Smooth muscle cell of bladder (primary cell): ENCODE data around the gene SRSF10. TPM values are rescaled to one million over a fixed set of nuclear protein-coding genes. Genes with fewer than 3 reads are reported as not detected.

ENCODE experiments used
- total RNA-seq: library from RNA; depleted of rRNA; stranded (reverse); fragments of >200 nt; gene quantifications from 2 replicates; pipeline ENCODE4 v1.2.3, GENCODE V29; 2014

Gene SRSF10
- total RNA-seq: 64.3 and 72.6 TPM in 2 replicates

DNA sequence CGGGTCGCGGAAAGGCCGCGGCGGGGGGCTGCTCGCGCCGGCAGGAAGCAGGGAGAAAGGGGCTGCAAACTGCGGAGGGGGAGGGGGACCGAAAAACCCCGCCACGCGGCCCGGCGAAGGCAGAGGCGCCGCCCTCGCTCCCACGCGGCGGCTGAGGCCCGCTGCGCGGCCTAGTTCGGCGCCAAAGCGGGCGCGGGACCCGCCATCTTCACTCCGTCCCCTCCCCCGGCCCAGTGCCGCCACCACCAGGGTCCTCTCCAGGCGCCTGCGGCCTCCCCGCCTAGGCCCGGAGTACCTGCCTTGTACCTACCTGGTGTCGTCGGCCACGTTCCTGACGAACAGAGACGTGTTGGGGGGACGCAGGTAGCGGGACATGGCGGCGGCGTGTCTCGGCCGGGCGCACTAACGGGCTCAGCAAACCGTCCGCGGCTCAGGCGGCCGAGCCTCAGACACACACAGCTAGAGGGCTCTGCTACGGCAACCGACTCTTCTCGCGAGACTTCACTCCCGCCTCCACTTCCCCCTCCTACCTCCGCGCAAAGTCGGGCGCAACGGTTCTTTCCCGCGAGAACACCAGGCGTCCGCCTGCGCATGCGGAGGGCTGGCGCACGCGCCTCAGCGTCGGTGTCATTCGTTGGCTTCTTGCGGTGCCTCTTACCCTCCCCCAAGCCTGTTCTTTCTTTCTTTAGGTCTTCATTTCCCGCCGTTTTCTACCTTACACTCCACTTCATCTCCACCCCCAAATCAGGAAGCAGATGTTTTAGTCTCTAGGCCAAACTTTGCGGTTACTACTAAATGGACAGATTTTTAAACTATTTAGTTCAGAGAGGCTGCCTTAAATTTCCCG, at the start of gene SRSF10:
TSS of gene SRSF10 (minus strand) at position 447 of the 847 bp plus-strand sequence. CDS start at position 375, 72 bp downstream.

DNA sequence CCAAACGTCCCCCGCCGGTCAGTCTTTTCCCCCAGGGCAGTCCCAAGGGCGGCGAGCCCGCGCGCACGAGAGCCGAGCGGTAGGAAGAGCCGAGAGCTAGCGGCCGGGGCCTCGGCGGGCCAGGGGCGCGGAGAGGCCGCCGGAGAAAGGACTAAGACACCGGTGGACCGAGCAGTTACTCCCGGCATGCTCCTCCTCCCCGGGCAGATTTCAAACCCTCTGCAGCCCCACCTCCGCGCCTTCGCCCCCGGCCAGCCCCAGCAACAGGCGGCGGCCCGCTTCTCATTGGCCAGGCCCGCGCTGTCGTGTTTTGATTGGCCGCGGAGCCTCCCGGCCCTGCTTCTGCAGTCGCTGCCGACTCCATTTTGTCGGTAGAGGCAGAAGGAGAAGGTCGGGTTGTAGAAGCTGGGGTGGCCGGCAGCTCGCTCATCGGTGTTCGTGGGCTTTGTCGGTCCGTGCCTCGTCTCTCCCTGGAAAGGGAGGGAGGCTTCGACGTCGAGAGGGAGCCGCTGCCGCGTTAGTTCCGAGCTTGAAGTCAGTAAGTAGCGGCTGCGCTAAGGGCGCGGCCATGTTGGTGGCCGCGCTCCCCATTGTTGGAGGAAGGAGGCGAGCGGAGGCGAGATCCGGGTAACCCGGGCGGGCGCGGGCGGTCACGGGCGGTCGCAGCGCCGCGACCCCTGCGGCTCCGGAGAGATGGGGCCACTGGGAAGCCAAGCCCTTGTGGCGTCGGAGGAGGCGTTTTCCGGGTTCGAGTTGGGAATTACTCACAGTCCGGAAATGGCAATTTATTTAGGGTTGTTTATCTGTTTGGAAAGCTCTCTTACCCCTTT, 20.5 kb downstream of the SRSF10 start, which contains the start of gene PNRC2:
TSS of gene PNRC2 (plus strand) at position 368 of the 830 bp plus-strand sequence. CDS start 1,630 bp downstream, outside the sequence.

Other genes with a start within 250 kb of the SRSF10 start
- gene ELOA, start 236.9 kb downstream of the SRSF10 start, total RNA-seq: 16.5 and 17.9 TPM in 2 replicates
- gene PITHD1, start 201.9 kb downstream of the SRSF10 start, total RNA-seq: 28.2 and 34.9 TPM in 2 replicates
- 29.3 and 36.1 TPM in 2 replicates for gene LYPLA2, start 189.2 kb downstream of the SRSF10 start, total RNA-seq
- gene GALE, start 179.6 kb downstream of the SRSF10 start, total RNA-seq: 11.4 and 13.4 TPM in 2 replicates
- gene HMGCL, start 154.9 kb downstream of the SRSF10 start, total RNA-seq: 52.0 and 53.9 TPM in 2 replicates
- 5.6 and 9.0 TPM in 2 replicates for gene FUCA1, start 112.0 kb downstream of the SRSF10 start, total RNA-seq
- gene CNR2, start 67.0 kb downstream of the SRSF10 start, total RNA-seq: not detected in 2 replicates
- 70.0 and 78.8 TPM in 2 replicates for gene PNRC2, start 20.5 kb downstream of the SRSF10 start, total RNA-seq
- 0.09 TPM in 1 of 2 replicates, not detected in the other for gene MYOM3, start 131.8 kb upstream of the SRSF10 start, total RNA-seq
- gene IL22RA1, start 162.8 kb upstream of the SRSF10 start, total RNA-seq: not detected in 2 replicates
- gene IFNLR1, start 207.0 kb upstream of the SRSF10 start, total RNA-seq: not detected in 2 replicates